Thoracic aorta (tissue), 2 donors: ENCODE measurements around the gene FAM53A. TPM values are rescaled to one million over a fixed set of nuclear protein-coding genes. Genes with fewer than 3 reads are reported as not detected.
"Not testable (repeated sequence)": the region's sequence is repeated elsewhere in the genome, so short reads cannot be mapped to it uniquely, and the experiment has no call there.

Experiments used
- ATAC-seq: fragments of 150-250 bp; one replicate; pipeline ENCODE4 v1.8.0; 2017; ENCODE audit warnings: low read depth; ENCODE audit not compliant: insufficient number of reproducible peaks, low FRiP score
- DNase-seq: peaks from one replicate; pipeline ENCODE4 v3.0.0-alpha.2; 2020; ENCODE audit warnings: low spot score
- H3K27ac ChIP-seq, 2 donors: fragments of 200-600 bp; sonication (generic); 1 replicate in 1 of 2; 2 replicates in 1 of 2; pipeline ENCODE4 v1.5.1; 2016; ENCODE audit warnings: mild to moderate bottlenecking in 2 of 2, moderate library complexity in 2 of 2
- H3K27me3 ChIP-seq: fragments of 200-600 bp; sonication (generic); replicated peaks from 2 replicates; pipeline ENCODE4 v1.6.0; 2016; ENCODE audit warnings: mild to moderate bottlenecking; ENCODE audit not compliant: insufficient read depth
- H3K36me3 ChIP-seq: fragments of 200-600 bp; sonication (generic); one replicate; pipeline ENCODE4 v1.5.1; 2016
- H3K4me1 ChIP-seq, 2 donors: fragments of 200-600 bp; sonication (generic); 1 replicate in 1 of 2; 2 replicates in 1 of 2; pipeline versions ENCODE4 v1.5.1 to v1.6.0; 2016; ENCODE audit warnings: low read depth in 2 of 2, mild to moderate bottlenecking in 1 of 2; ENCODE audit not compliant: control insufficient read depth in 1 of 2
- H3K4me3 ChIP-seq: fragments of 200-600 bp; sonication (generic); 2 replicates; pipeline ENCODE4 v1.5.1; 2016; ENCODE audit warnings: mild to moderate bottlenecking
- H3K9me3 ChIP-seq: fragments of 200-600 bp; sonication (generic); 2 replicates; pipeline ENCODE4 v1.5.1; 2016
- total RNA-seq, 2 donors: library from RNA; depleted of rRNA; stranded (reverse); fragments of >200 nt; gene quantifications; one replicate each; pipeline versions ENCODE4 v1.1.0 to v1.2.3, GENCODE V29; 2016
- TF ChIP-seq, protein P1 (sequence below): fragments of 200-600 bp; sonication (generic); IDR thresholded peaks from one replicate; pipeline ENCODE4 v1.5.1; 2019; ENCODE audit warnings: antibody characterized with exemption

FAM53A gene
- total RNA-seq, 2 donors from 2014 or later: 5.1 to 10.9 TPM

DNA sequence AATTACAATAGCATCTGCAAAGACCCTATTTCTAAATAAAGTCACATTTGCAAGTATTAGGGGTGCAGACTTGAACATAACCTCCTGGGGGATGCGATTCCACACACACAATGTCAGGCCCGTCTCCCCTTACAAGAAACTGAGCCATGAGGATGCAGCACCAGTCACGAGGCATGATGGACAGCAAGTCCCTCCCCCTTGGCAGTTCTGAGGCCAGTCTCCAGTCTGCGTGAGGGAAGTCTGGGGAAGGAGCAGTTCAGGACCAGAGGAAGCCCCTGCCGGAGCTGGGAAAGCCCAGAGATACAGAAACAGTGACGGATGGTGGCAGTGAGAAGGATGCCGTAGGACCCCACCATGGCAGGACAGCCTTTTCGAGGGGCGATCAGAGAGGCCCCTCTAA, 9.4 kb downstream of the FAM53A start:
- no peak for ATAC-seq
- DNase-seq: no peak
- no peak overlapping the region for H3K27ac ChIP-seq
- no peaks in the 10 kb centered on the region for H3K36me3 ChIP-seq
- H3K4me3 ChIP-seq: no peak overlapping the region
- no peaks in the 10 kb centered on the region for H3K4me1 ChIP-seq
- no peaks in the 10 kb centered on the region for H3K27me3 ChIP-seq
- TF ChIP-seq, protein P1, sequence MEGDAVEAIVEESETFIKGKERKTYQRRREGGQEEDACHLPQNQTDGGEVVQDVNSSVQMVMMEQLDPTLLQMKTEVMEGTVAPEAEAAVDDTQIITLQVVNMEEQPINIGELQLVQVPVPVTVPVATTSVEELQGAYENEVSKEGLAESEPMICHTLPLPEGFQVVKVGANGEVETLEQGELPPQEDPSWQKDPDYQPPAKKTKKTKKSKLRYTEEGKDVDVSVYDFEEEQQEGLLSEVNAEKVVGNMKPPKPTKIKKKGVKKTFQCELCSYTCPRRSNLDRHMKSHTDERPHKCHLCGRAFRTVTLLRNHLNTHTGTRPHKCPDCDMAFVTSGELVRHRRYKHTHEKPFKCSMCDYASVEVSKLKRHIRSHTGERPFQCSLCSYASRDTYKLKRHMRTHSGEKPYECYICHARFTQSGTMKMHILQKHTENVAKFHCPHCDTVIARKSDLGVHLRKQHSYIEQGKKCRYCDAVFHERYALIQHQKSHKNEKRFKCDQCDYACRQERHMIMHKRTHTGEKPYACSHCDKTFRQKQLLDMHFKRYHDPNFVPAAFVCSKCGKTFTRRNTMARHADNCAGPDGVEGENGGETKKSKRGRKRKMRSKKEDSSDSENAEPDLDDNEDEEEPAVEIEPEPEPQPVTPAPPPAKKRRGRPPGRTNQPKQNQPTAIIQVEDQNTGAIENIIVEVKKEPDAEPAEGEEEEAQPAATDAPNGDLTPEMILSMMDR: no peak
- H3K9me3 ChIP-seq: no peaks in the 10 kb centered on the region

DNA sequence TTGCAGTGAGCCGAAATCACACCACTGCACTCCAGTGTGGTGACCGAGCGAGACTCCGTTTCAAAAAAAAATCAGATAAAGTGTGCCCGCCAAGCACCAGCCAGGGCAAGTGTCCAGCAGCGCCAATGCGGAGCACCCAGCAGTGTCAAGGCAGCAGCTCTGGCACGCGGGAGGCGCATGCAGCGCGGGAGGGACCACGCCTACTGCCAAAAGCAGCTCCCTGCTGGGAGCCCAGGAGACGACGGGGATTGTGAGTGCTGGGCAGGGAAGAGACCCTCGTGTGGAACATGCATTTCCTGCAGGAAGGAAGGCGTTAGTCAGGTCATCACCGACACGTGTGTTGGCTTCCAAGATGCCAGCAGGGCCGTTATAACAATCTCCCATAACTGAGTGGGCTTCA, 10.4 kb downstream of the FAM53A start:
- H3K27me3 ChIP-seq: no peaks in the 10 kb centered on the region
- no peaks in the 10 kb centered on the region for H3K4me1 ChIP-seq
- TF ChIP-seq, protein P1: no peak
- no peak overlapping the region for H3K4me3 ChIP-seq
- H3K27ac ChIP-seq: no peak overlapping the region
- no peak for ATAC-seq
- DNase-seq: no peak
- H3K9me3 ChIP-seq: no peaks in the 10 kb centered on the region
- no peaks in the 10 kb centered on the region for H3K36me3 ChIP-seq

DNA sequence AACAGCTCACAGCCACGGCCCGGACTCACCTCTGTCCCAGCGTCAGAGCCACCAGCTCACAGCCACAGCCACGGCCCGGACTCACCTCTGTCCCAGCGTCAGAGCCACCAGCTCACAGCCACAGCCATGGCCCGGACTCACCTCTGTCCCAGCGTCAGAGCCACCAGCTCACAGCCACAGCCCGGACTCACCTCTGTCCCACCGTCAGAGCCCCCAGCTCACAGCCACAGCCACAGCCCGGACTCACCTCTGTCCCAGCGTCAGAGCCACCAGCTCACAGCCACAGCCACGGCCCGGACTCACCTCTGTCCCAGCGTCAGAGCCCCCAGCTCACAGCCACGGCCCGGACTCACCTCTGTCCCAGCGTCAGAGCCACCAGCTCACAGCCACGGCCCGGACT, 13.1 kb downstream of the FAM53A start:
- H3K27me3 ChIP-seq, H3K36me3 ChIP-seq, H3K9me3 ChIP-seq, H3K4me3 ChIP-seq, ATAC-seq, DNase-seq, H3K4me1 ChIP-seq, H3K27ac ChIP-seq: not testable (repeated sequence)

DNA sequence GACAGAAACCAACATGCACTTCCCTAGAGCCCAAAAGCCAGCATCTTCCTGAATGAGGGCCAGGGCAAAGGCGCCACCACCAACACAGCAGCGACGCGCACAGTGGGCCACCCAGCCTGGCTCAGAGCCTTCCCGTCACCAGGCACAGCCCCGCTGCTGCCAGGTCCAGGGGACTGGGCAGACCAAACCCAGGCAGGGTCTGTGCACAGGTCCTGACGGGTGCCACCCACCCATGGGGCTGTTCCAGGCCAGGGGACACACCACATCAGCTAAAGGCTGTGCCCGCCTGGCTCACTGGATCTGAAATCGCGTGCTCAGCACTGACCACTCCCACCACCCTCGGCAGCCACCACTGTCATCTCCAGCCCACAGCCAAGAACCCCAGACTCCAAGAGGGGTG, 13.8 kb downstream of the FAM53A start:
- Histone ChIP-seq H3K4me1 (peaks cover 0 to 6% of the 10 kb centered on the region in 2 donors), H3K4me3 (no peak overlapping the region), H3K27me3 (no peaks in the 10 kb centered on the region), H3K27ac (no peak overlapping the region), H3K9me3 (no peaks in the 10 kb centered on the region), H3K36me3 (no peaks in the 10 kb centered on the region)
- ATAC-seq (no peak), DNase-seq (no peak)
- TF ChIP-seq, protein P1: no peak

DNA sequence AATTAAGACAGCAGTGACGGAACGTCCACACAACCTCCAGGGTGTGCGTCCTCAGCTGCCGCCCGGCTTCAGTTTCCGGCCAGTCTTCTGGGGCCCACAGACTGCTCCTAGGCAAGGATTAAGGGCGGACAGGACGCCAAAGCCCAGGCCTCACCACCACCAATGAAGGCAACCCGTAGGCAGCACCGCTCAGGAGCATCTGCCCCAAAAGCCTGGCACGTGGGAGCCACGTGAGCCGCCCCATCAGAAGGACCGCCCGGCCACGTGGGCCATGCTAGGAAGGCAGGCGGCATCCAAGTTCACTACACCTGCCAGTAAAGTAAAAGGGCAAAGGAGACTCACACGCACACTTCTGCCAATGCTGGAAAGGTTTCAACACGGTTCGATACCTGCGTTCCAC, 14.3 kb downstream of the FAM53A start:
- Histone ChIP-seq H3K27me3 (no peaks in the 10 kb centered on the region), H3K9me3 (no peaks in the 10 kb centered on the region), H3K4me3 (no peak overlapping the region), H3K4me1 (peaks cover 0 to 6% of the 10 kb centered on the region in 2 donors), H3K36me3 (no peaks in the 10 kb centered on the region), H3K27ac (no peak overlapping the region)
- DNase-seq (no peak), ATAC-seq (no peak)
- TF ChIP-seq, protein P1: no peak

DNA sequence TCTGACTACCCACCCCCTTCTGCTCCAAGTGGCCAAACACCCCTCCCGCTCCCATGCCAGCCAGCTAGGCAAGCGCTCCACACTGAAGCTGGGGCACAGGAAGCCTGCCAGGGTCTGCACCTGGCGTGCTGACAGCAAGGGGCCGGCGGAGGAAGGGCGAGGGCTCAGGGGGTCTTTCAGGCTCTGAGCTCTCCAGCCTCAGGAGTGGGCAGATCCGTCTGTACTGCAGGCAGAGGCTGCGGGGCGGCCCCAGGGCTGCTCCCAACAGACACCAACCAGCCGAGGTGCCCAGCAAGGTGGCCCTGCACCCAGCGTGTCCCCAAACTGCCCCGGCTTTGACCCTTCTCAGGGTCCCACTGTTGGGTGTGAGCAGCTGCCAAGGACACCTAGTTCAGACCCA, 14.8 kb downstream of the FAM53A start:
- TF ChIP-seq, protein P1: no peak

More for the DNA sequence above, 14.8 kb downstream of the FAM53A start:
- Histone ChIP-seq H3K4me3 (no peak overlapping the region), H3K4me1 (peaks cover 2 to 6% of the 10 kb centered on the region in 2 donors), H3K9me3 (no peaks in the 10 kb centered on the region), H3K27me3 (no peaks in the 10 kb centered on the region), H3K36me3 (no peaks in the 10 kb centered on the region), H3K27ac (no peak overlapping the region)
- DNase-seq (no peak), ATAC-seq (no peak)
